Endothelial cell of umbilical vein (primary cell): ENCODE results near the gene PRDX3. TPM values are rescaled to one million over a fixed set of nuclear protein-coding genes. Genes with fewer than 3 reads are reported as not detected.

Source experiments
- BruUV-seq: library from RNA; stranded (reverse); fragments of 400-500 nt; replicated peaks from 2 replicates; lab custom pipeline; 2021; lab: Mats Ljungman, UMichigan
- CTCF ChIA-PET: fragments of 300-600, 350-600 bp; sonication (Branson Sonifier 250); formaldehyde crosslinking; loops from one replicate; lab custom pipeline; 2021; ENCODE audit warnings: antibody characterized with exemption, inconsistent platforms; lab: Charles Lee
- POLR2A ChIA-PET: fragments of 300-600, 350-600 bp; sonication (Branson Sonifier 250); formaldehyde crosslinking; loops from one replicate; lab custom pipeline; 2021; ENCODE audit warnings: antibody characterized with exemption, inconsistent platforms; lab: Charles Lee
- DNase-seq: peaks from one replicate; pipeline ENCODE4 v3.0.0-alpha.2; 2011; ENCODE audit warnings: low read depth, low spot score
- FAIRE-seq: peaks from 2 replicates; lab custom pipeline; 2011; peaks lifted over from hg19 to GRCh38; lab: Jason Lieb, UNC
- H2AFZ ChIP-seq: 2 replicates; pipeline ENCODE4 v1.6.0; 2012; ENCODE audit warnings: low read depth, low read length, control low read depth, inconsistent platforms
- H3K27ac ChIP-seq: 2 replicates; pipeline ENCODE4 v1.5.1; 2011; ENCODE audit warnings: low read depth, mild to moderate bottlenecking, control low read depth, low read length, moderate library complexity; ENCODE audit not compliant: insufficient read depth
- H3K27me3 ChIP-seq, 2 experiments: 2 replicates each; pipeline versions ENCODE4 v1.6.0 to v1.6.1; 2011; ENCODE audit warnings: low read length in 2 of 2, mixed read lengths in 1 of 2; ENCODE audit not compliant: control insufficient read depth in 2 of 2, insufficient read depth in 2 of 2
- H3K36me3 ChIP-seq, 2 experiments: 2 replicates in 1 of 2; 3 replicates in 1 of 2; pipeline ENCODE4 v1.5.1; 2011; ENCODE audit warnings: low read length in 2 of 2, mild to moderate bottlenecking in 1 of 2, moderate library complexity in 1 of 2; ENCODE audit not compliant: control insufficient read depth in 2 of 2, insufficient read depth in 2 of 2; ENCODE audit errors: extremely low read depth in 1 of 2
- H3K4me1 ChIP-seq: 3 replicates; pipeline ENCODE4 v1.5.1; 2011; ENCODE audit warnings: mild to moderate bottlenecking, low read length; ENCODE audit not compliant: control insufficient read depth, insufficient read depth; ENCODE audit errors: extremely low read depth
- H3K4me2 ChIP-seq: 2 replicates; pipeline ENCODE4 v1.6.1; 2011; ENCODE audit warnings: low read length, control low read depth, mixed read lengths; ENCODE audit not compliant: insufficient read depth
- H3K4me3 ChIP-seq, 3 experiments: fragments of 200-600 bp in 1 of 3; sonication (generic), shearing (Covaris generic) in 1 of 3; replicated peaks in 1 of 3; 2 replicates each; pipeline ENCODE4 v1.5.1; 2011 to 2016; ENCODE audit warnings: control low read depth in 3 of 3, low read length in 3 of 3, mild to moderate bottlenecking in 2 of 3, inconsistent platforms in 1 of 3, low read depth in 1 of 3, moderate library complexity in 1 of 3; ENCODE audit not compliant: insufficient read depth in 1 of 3
- H3K79me2 ChIP-seq: 2 replicates; pipeline ENCODE4 v1.6.0; 2012; ENCODE audit warnings: low read length, inconsistent platforms; ENCODE audit not compliant: control insufficient read depth, insufficient read depth
- H3K9ac ChIP-seq: replicated peaks from 2 replicates; pipeline ENCODE3; 2011; ENCODE audit warnings: low read length, control low read depth; ENCODE audit not compliant: insufficient read depth; ENCODE audit errors: extremely low read depth
- H3K9me1 ChIP-seq: replicated peaks from 3 replicates; pipeline ENCODE4 v1.6.0; 2011; ENCODE audit warnings: mild to moderate bottlenecking, low read length; ENCODE audit not compliant: control insufficient read depth, insufficient read depth; ENCODE audit errors: extremely low read depth
- H3K9me3 ChIP-seq: replicated peaks from 2 replicates; pipeline ENCODE4 v1.5.1; 2012; ENCODE audit warnings: low read length, inconsistent platforms; ENCODE audit not compliant: control insufficient read depth, insufficient read depth
- H4K20me1 ChIP-seq: replicated peaks from 2 replicates; pipeline ENCODE3; 2011; ENCODE audit warnings: mild to moderate bottlenecking, low read length; ENCODE audit not compliant: control insufficient read depth, insufficient read depth; ENCODE audit errors: extremely low read depth
- EZH2 ChIP-seq: IDR thresholded peaks from 2 replicates; pipeline ENCODE4 v1.6.1; 2012; ENCODE audit warnings: borderline replicate concordance, low read depth, mild to moderate bottlenecking, moderate library complexity, low read length, inconsistent platforms; ENCODE audit not compliant: severe bottlenecking
- FOS ChIP-seq: IDR thresholded peaks from 2 replicates; pipeline ENCODE4 v1.6.1; 2011; ENCODE audit warnings: mild to moderate bottlenecking, low read length, moderate library complexity, borderline replicate concordance; ENCODE audit not compliant: insufficient read depth
- GATA2 ChIP-seq: IDR thresholded peaks from 2 replicates; pipeline ENCODE4 v1.7.0; 2011; ENCODE audit warnings: low read depth, mild to moderate bottlenecking, moderate library complexity, mixed read lengths, low read length; ENCODE audit not compliant: insufficient read length, insufficient read depth
- JUN ChIP-seq: IDR thresholded peaks from 2 replicates; pipeline ENCODE4 v1.6.1; 2011; ENCODE audit warnings: borderline replicate concordance, low read depth; ENCODE audit not compliant: insufficient read length, insufficient read depth
- MYC ChIP-seq: IDR thresholded peaks from one replicate; pipeline ENCODE4 v1.6.1; 2011; ENCODE audit warnings: mild to moderate bottlenecking, low read depth, low read length
- POLR2A ChIP-seq: IDR thresholded peaks from 2 replicates; pipeline ENCODE4 v1.6.1; 2012; ENCODE audit warnings: low read depth, mild to moderate bottlenecking, control low read depth, low read length
- POLR2AphosphoS5 ChIP-seq: IDR thresholded peaks from 2 replicates; pipeline ENCODE4 v1.6.1; 2012; ENCODE audit warnings: low read depth, mild to moderate bottlenecking, control low read depth, low read length, moderate library complexity; ENCODE audit not compliant: insufficient read depth
- dilution Hi-C: fragments of 300-500 bp; cut with MboI; formaldehyde crosslinking; loops from one replicate; pipeline ENCODE4 v1.15.0; 2019; ENCODE audit warnings: low sequenced_read_pairs; ENCODE audit not compliant: extremely low pct_ligation_motif_present
- intact Hi-C: fragments of 100-400 bp; cut with micrococcal nuclease; formaldehyde crosslinking; loops from one replicate; pipeline ENCODE4 v1.10.0; 2022
- polyA plus RNA-seq, 4 experiments: library from polyadenylated mRNA; depleted of rRNA in 3 of 4; stranded (reverse) in 3 of 4; unstranded in 1 of 4; fragments of >200 nt; gene quantifications; 2 replicates each; pipeline versions ENCODE4 v1.2.1 to v1.2.3, GENCODE V29; 2011 to 2012; ENCODE audit warnings: missing spikeins in 1 of 4
- total RNA-seq: library from RNA; stranded (reverse); gene quantifications from 2 replicates; pipeline ENCODE4 v1.2.3, GENCODE V29; 2021
- TF ChIP-seq, protein P1 (sequence below): IDR thresholded peaks from 2 replicates; pipeline ENCODE4 v1.6.1; 2011; ENCODE audit not compliant: insufficient read depth, insufficient read length
- TF ChIP-seq, protein P2 (sequence below), 2 donors: IDR thresholded peaks; 1 replicate in 1 of 2; 2 replicates in 1 of 2; pipeline ENCODE4 v1.5.1; 2011; ENCODE audit warnings: low read length in 2 of 2, mild to moderate bottlenecking in 2 of 2, moderate library complexity in 2 of 2, control low read depth in 1 of 2, inconsistent platforms in 1 of 2, low read depth in 1 of 2; ENCODE audit not compliant: insufficient read depth in 1 of 2; ENCODE audit errors: extremely low read depth in 1 of 2

PRDX3 gene
- total and polyA plus RNA-seq, 2 donors (not counting 3 experiments of a cell fraction or from before 2014, with no cell fraction given) = 123 to 124 TPM

DNA sequence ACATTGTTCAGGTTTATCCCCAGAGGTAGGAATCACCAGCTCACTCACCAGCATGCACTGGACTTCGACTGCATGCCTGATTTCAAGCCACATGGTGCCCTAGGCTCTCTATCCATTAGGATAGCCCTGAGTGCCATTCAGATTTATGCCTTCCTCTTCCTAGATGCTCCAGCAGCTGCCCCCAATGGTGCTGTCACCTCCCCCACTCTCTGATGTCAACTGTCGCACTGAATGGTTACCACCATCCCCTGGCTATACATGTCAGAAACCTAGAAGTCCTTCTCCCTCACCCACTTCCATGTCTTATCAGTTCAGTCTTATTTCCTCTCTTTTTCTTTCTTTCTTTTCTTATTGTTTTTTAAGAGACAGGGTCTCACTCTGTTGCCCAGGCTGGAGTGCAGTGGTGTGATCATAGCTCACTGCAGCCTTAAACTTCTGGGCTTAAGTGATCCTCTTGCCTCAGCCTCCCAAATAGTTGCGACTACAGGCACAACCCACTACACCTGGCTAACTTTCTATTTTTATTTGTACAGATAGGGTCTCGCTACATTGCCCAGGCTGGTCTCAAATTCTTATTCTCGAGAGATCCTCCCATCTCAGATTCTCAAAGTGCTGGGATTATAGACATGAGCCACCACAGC is 16.0 kb downstream of the PRDX3 start:
- no TSS peak for BruUV-seq
- Histone ChIP-seq H4K20me1 (no peaks in the 10 kb centered on the region), H3K79me2 (no peaks in the 10 kb centered on the region), H3K9ac (no peak overlapping the region), H3K9me3 (no peaks in the 10 kb centered on the region), H3K36me3 (peaks cover 2% of the 10 kb centered on the region in 2 experiments), H3K27ac (no peak overlapping the region), H3K27me3 (no peaks in the 10 kb centered on the region), H3K9me1 (no peaks in the 10 kb centered on the region), H3K4me2 (no peak overlapping the region), H3K4me3 (no peak overlapping the region), H2AFZ (no peak overlapping the region), H3K4me1 (peaks cover 24% of the 10 kb centered on the region)
- dilution Hi-C loops (no loop called here), intact Hi-C loops (no loop called here)
- DNase-seq = no peak
- no peak for TF ChIP-seq MYC
- TF ChIP-seq, protein P1, sequence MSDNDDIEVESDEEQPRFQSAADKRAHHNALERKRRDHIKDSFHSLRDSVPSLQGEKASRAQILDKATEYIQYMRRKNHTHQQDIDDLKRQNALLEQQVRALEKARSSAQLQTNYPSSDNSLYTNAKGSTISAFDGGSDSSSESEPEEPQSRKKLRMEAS = no peak
- no peak for TF ChIP-seq FOS
- no peak for TF ChIP-seq POLR2AphosphoS5
- FAIRE-seq = no peak
- CTCF ChIA-PET = interaction anchor here (4.1 kb wide), 1 partner anchor 283 kb away, joined by 12 read pairs; no protein-coding TSS in a partner anchor
- POLR2A ChIA-PET = no interaction called here

DNA sequence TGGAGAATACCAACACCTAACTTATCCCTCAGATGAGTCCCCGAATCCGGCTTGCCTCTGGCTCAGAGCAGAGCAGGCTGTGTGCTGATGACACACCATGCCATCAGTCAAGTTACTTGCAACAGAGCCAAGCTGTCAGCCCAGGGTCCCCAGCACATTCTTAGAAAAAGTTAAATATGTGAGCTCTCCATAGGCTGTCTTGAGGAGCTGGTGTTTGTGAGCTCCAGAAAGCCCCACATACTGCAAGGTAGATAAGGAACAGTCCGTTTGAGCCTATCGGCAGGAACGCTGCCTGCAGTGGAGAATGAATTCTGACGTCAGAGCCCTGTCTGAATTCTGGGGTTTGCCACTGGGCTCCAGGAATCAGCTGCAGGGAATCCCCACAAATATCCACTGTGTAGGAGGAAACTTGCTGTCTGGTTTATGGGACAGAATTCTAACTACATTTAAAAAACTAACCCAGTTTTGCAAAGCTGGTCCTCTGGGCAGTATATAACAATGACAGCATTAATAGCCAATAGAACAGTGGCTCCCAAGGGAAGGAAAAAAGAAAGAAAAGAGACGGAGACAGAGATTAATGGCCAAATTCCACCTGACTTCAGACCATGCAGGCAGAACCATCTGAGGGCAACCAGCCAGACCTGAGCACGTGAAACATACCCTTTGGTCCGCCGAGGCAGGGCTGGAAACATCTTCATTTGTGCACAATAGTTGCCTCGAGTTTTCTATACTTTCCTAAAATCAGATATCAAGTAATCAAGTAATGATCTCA is 16.7 kb downstream of the PRDX3 start:
- intact Hi-C loops (no loop called here), dilution Hi-C loops (no loop called here)
- H3K4me3 ChIP-seq = no peak overlapping the region
- CTCF ChIA-PET = interaction anchor here (1.1 to 1.6 kb wide), 3 partner anchors 11 to 328 kb away, joined by 3 to 4 read pairs (median 3); no protein-coding TSS in a partner anchor
- H4K20me1 ChIP-seq = no peaks in the 10 kb centered on the region
- DNase-seq (no peak), FAIRE-seq (peak; percentile 24)
- H3K4me2 ChIP-seq = no peak overlapping the region
- BruUV-seq = no TSS peak
- POLR2A ChIA-PET = no interaction called here
- H3K36me3 ChIP-seq = peaks cover 0 to 2% of the 10 kb centered on the region in 2 experiments
- H2AFZ ChIP-seq = no peak overlapping the region
- H3K9me1 ChIP-seq = no peaks in the 10 kb centered on the region
- H3K27me3 ChIP-seq = no peaks in the 10 kb centered on the region
- peaks cover 19% of the 10 kb centered on the region for H3K4me1 ChIP-seq
- no peak overlapping the region for H3K27ac ChIP-seq
- no peak overlapping the region for H3K9ac ChIP-seq
- no peaks in the 10 kb centered on the region for H3K79me2 ChIP-seq
- TF ChIP-seq FOS (no peak), MYC (no peak), POLR2A (no peak), GATA2 (no peak), EZH2 (no peak), JUN (no peak), POLR2AphosphoS5 (no peak)
- TF ChIP-seq, protein P1 = no peak
- TF ChIP-seq, protein P2, sequence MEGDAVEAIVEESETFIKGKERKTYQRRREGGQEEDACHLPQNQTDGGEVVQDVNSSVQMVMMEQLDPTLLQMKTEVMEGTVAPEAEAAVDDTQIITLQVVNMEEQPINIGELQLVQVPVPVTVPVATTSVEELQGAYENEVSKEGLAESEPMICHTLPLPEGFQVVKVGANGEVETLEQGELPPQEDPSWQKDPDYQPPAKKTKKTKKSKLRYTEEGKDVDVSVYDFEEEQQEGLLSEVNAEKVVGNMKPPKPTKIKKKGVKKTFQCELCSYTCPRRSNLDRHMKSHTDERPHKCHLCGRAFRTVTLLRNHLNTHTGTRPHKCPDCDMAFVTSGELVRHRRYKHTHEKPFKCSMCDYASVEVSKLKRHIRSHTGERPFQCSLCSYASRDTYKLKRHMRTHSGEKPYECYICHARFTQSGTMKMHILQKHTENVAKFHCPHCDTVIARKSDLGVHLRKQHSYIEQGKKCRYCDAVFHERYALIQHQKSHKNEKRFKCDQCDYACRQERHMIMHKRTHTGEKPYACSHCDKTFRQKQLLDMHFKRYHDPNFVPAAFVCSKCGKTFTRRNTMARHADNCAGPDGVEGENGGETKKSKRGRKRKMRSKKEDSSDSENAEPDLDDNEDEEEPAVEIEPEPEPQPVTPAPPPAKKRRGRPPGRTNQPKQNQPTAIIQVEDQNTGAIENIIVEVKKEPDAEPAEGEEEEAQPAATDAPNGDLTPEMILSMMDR (IDR thresholded peaks at IDR 0.05; ENCODE audit: extremely low read depth in 1 of 2, insufficient read depth in 1 of 2, low read depth in 1 of 2, low read length in 2 of 2) = no peak
- H3K9me3 ChIP-seq = no peaks in the 10 kb centered on the region
